HG03378 (cell line): Measurements from ENCODE around the gene EDIL3.

Experiments
- ATAC-seq: cut with Tn5 transposase; IDR thresholded peaks from one replicate; pipeline ENCODE4 v1.9.1; 2021; ENCODE audit warnings: mild to moderate bottlenecking, moderate library complexity; ENCODE audit not compliant: unreplicated experiment

Gene EDIL3

GRCh38 chr5:83919071-83920041 lies 465.3 kb downstream of the EDIL3 start:
- no peak for ATAC-seq

DNA sequence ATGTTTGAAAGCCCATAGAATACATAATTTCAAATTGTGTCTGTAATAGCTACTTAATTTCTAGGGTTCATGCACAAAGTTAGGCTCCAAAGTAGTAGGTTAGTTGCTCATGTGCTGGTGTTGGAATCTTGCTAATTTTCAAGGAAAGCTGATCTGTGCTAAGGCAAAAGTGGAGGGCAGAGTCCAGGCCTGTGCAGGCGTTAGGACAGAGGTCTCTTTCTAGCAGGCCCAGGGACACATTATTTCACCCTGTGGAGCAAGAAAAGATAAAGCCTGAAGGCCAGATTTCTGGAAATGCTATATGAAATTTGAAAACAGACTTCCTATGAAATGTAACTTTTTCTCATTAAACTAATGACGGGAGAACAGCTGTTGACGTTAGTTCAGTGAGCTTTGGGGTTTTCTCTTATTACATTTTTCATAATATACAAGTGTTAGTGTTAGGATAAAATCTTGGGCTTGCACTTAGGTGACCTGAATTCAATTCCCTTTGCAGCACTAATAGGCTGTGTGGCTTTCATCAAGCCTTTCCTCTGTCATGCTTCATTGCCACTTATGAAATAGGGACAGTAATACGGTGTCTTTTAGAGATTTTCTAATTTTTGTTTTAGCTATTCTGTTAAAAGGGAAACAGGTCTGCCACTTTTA lies 467.3 kb downstream of the EDIL3 start:
- ATAC-seq = no peak

- no peak for ATAC-seq
Measured at GRCh38 chr5:83914662-83915418, 469.8 kb downstream of the EDIL3 start.

GRCh38 chr5:83914199-83914598 lies 470.5 kb downstream of the EDIL3 start:
- no peak for ATAC-seq

- ATAC-seq = no peak
Measured at GRCh38 chr5:83913593-83913992, 471.1 kb downstream of the EDIL3 start.

- no peak for ATAC-seq
Measured at GRCh38 chr5:83911367-83911919, 473.2 kb downstream of the EDIL3 start.

GRCh38 chr5:83900306-83900705 lies 484.4 kb downstream of the EDIL3 start:
- no peak for ATAC-seq

DNA sequence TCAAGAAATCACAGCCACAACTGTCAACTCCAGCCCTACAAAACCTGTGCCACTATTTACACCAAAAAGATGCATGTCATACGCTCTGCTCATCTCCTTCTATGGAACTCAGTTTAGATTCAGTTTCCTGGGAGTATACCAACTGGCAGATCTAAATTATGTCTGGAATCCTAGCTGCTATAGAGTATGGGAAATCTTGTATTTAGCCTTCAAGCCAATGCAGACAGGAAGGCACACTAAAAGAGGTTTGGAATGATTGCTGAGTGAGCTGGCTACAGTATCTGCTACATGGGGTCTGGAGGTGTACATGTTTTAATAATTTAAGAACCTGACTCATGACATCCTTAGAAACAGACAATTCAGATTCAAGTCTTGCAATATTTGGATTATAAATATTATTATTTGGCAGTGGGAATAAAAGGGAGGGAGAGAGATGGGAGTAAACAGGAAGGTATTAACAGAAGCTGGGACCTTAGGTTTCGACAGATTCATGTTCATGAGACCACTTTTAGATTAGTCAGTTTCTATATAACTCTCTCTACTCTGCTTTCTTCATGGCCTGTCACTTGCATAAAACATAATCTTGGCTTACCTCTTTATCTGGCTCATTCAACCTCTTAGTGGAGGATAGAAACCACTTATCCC lies 485.2 kb downstream of the EDIL3 start:
- ATAC-seq = no peak

DNA sequence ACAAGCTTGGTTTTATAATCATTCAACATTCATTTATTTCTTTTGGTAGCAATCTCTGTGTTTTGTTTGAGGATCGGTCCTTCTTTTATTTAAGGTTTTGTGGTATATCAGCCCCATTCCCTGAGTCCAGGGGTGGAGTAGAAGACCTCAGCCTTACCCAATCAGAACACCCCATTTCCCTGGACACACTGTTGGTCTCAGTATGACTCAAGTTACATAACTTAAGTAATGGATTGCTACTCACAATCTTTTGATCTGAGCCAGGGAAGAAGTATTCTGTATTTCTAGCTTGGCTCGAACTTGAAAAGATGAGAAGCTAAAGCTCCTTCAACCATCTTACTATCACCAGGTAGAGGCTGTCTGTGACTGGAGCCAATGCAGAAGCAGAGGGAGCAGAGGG lies 488.8 kb downstream of the EDIL3 start:
- no peak for ATAC-seq

- no peak for ATAC-seq
Measured at GRCh38 chr5:83891261-83891660, 493.4 kb downstream of the EDIL3 start.
